K562 (cell line): ENCODE measurements around the gene PDZRN4. TPM values are rescaled to one million over a fixed set of nuclear protein-coding genes. Genes with fewer than 3 reads are reported as not detected.

Experiments used
- ATAC-seq: fragments of 200-7000 bp; cut with Tn5 transposase; 3 replicates; pipeline ENCODE4 v1.9.1; 2020; ENCODE audit warnings: moderate library complexity
- BruUV-seq: library from RNA; stranded (reverse); fragments of 400-500 nt; replicated peaks from 2 replicates; lab custom pipeline; 2021; lab: Mats Ljungman, UMichigan
- CTCF ChIA-PET: fragments of 300-600 bp; formaldehyde crosslinking; extraction: SDS; loops from one replicate; lab custom pipeline; 2021; ENCODE audit warnings: low intra/inter-chr PET ratio; lab: Yijun Ruan, JAX
- POLR2A ChIA-PET: fragments of 300-600, 350-650 bp; sonication (Branson Sonifier 250); formaldehyde crosslinking; extraction: SDS; loops from one replicate; lab custom pipeline; 2021; ENCODE audit warnings: antibody characterized with exemption, inconsistent platforms; lab: Yijun Ruan, JAX
- DNase-seq, 4 experiments: peaks; one replicate each; pipeline versions ENCODE4 v3.0.0 to v3.0.0-alpha.2; 2011 to 2018; ENCODE audit warnings: low spot score in 3 of 4, mixed read lengths in 3 of 4; ENCODE audit errors: extremely low read depth in 1 of 4
- FAIRE-seq: peaks from 2 replicates; lab custom pipeline; 2011; peaks lifted over from hg19 to GRCh38; lab: Jason Lieb, UNC
- H2AFZ ChIP-seq: 2 replicates; pipeline ENCODE4 v1.6.0; 2011; ENCODE audit warnings: low read depth, low read length, control low read depth, inconsistent platforms
- H3K27ac ChIP-seq: fragments of 200-600 bp; 3 replicates; pipeline ENCODE4 v1.8.0; 2011; ENCODE audit warnings: low read depth, mild to moderate bottlenecking, control low read depth, inconsistent platforms, low read length, moderate library complexity, mixed read lengths; ENCODE audit errors: extremely low read depth
- H3K27me3 ChIP-seq, 2 experiments: fragments of 300-600 bp in 1 of 2; 2 replicates in 1 of 2; 3 replicates in 1 of 2; pipeline versions ENCODE4 v1.6.0 to v1.8.0; 2011; ENCODE audit warnings: inconsistent platforms in 2 of 2, low read length in 2 of 2, mild to moderate bottlenecking in 1 of 2, mixed read lengths in 1 of 2, moderate library complexity in 1 of 2; ENCODE audit not compliant: control insufficient read depth in 2 of 2, insufficient read depth in 2 of 2
- H3K36me3 ChIP-seq: fragments of 300-600 bp; 3 replicates; pipeline ENCODE4 v1.8.0; 2011; ENCODE audit warnings: mild to moderate bottlenecking, low read length, inconsistent platforms; ENCODE audit not compliant: control insufficient read depth, insufficient read depth
- H3K4me1 ChIP-seq, 2 experiments: fragments of 200-600 bp in 1 of 2; replicated peaks in 1 of 2; 2 replicates in 1 of 2; 3 replicates in 1 of 2; pipeline versions ENCODE4 v1.5.1 to v1.8.0; 2011; ENCODE audit warnings: inconsistent platforms in 2 of 2, low read length in 2 of 2, mild to moderate bottlenecking in 1 of 2, mixed read lengths in 1 of 2, moderate library complexity in 1 of 2; ENCODE audit not compliant: control insufficient read depth in 2 of 2, insufficient read depth in 2 of 2
- H3K4me2 ChIP-seq: 2 replicates; pipeline ENCODE4 v1.6.1; 2011; ENCODE audit warnings: low read length, control low read depth, inconsistent platforms, mixed read lengths; ENCODE audit not compliant: insufficient read depth
- H3K4me3 ChIP-seq: fragments of 200-600 bp; sonication (generic), shearing (Covaris generic); 2 replicates; pipeline ENCODE4 v1.5.1; 2016; ENCODE audit warnings: control low read depth, inconsistent platforms
- H3K79me2 ChIP-seq: fragments of 200-600 bp; 3 replicates; pipeline ENCODE4 v1.8.0; 2011; ENCODE audit warnings: low read length, inconsistent platforms; ENCODE audit not compliant: control insufficient read depth, insufficient read depth
- H3K9ac ChIP-seq, 2 experiments: 2 replicates each; pipeline versions ENCODE4 v1.6.0 to v1.6.1; 2011; ENCODE audit warnings: low read depth in 2 of 2, low read length in 2 of 2, control low read depth in 1 of 2, inconsistent platforms in 1 of 2, mild to moderate bottlenecking in 1 of 2, mixed read lengths in 1 of 2; ENCODE audit not compliant: insufficient read depth in 1 of 2
- H3K9me1 ChIP-seq: one replicate; pipeline ENCODE4 v1.6.0; 2011; ENCODE audit warnings: inconsistent platforms, mild to moderate bottlenecking, low read length, moderate library complexity; ENCODE audit not compliant: control insufficient read depth, insufficient read depth
- H3K9me3 ChIP-seq: replicated peaks from 2 replicates; pipeline ENCODE4 v1.5.1; 2011; ENCODE audit warnings: low read depth, low read length, inconsistent platforms; ENCODE audit not compliant: control insufficient read depth, insufficient read depth
- H4K20me1 ChIP-seq: replicated peaks from 2 replicates; pipeline ENCODE4 v1.6.1; 2011; ENCODE audit warnings: low read length, inconsistent platforms, mixed read lengths; ENCODE audit not compliant: control insufficient read depth, insufficient read depth
- EWSR1 ChIP-seq: fragments of 450-650 bp; IDR thresholded peaks from 2 replicates; pipeline ENCODE4 v1.6.1; 2018; ENCODE audit warnings: borderline replicate concordance, mild to moderate bottlenecking, low read depth, moderate library complexity; ENCODE audit not compliant: partially characterized antibody
- HLTF ChIP-seq: fragments of 450-650 bp; IDR thresholded peaks from 2 replicates; pipeline ENCODE4 v1.6.1; 2016
- KLF1 ChIP-seq: fragments of 450-650 bp; IDR thresholded peaks from 2 replicates; pipeline ENCODE4 v1.6.1; 2016; ENCODE audit warnings: missing genetic modification characterization, missing compliant biosample characterization
- NCOA6 ChIP-seq: fragments of 450-650 bp; IDR thresholded peaks from 2 replicates; pipeline ENCODE4 v1.6.1; 2017; ENCODE audit warnings: mild to moderate bottlenecking
- RB1 ChIP-seq: fragments of 450-650 bp; IDR thresholded peaks from 2 replicates; pipeline ENCODE4 v1.6.1; 2017; ENCODE audit warnings: low read depth, mild to moderate bottlenecking
- SMAD2 ChIP-seq: fragments of 150-350 bp; IDR thresholded peaks from 2 replicates; pipeline ENCODE4 v1.6.1; 2014; ENCODE audit warnings: low read depth, mild to moderate bottlenecking, low read length
- ZNF586 ChIP-seq: fragments of 450-650 bp; formaldehyde crosslinking; conservative IDR thresholded peaks from 2 replicates; pipeline ENCODE4 v1.4.0; 2020; ENCODE audit warnings: mild to moderate bottlenecking, moderate library complexity
- ZNF77 ChIP-seq: fragments of 250-450 bp; sonication (Bioruptor Pico); IDR thresholded peaks from 2 replicates; pipeline ENCODE4 v1.5.0; 2020
- ZZZ3 ChIP-seq: fragments of 450-650 bp; IDR thresholded peaks from 2 replicates; pipeline ENCODE4 v1.6.1; 2016; ENCODE audit warnings: antibody characterized with exemption, mild to moderate bottlenecking, moderate library complexity
- WGBS: fragments of 100-300 bp; shearing (Covaris generic); methylation state at CpG from one replicate; pipeline ENCODE4 v1.1.6; 2016; ENCODE audit warnings: low coverage, mixed read lengths; ENCODE audit not compliant: insufficient coverage; ENCODE audit errors: missing lambda C conversion rate; 5-methylcytosine and 5-hydroxymethylcytosine counted together
- in situ Hi-C: fragments of 300-500 bp; cut with MboI; formaldehyde crosslinking; loops from 4 replicates; pipeline ENCODE4 v1.15.0; 2018; ENCODE audit warnings: inconsistent platforms, mixed read lengths
- intact Hi-C: fragments of 100-400 bp; cut with micrococcal nuclease; formaldehyde crosslinking; loops from 2 replicates; pipeline ENCODE4 v1.14.2; 2022
- polyA plus RNA-seq, 8 experiments: library from polyadenylated mRNA; depleted of rRNA in 4 of 8; stranded (reverse) in 5 of 8; unstranded in 3 of 8; fragments of >200 nt; fragmentation: Nextera tagmentation in 2 of 8; fragmentation: Illumina TruSeq in 1 of 8; extraction: Ambion mirVana in 2 of 8; extraction: Trizol in 1 of 8; gene quantifications; 2 replicates each; pipeline versions ENCODE4 v1.2.1 to v1.2.3, GENCODE V29; 2011 to 2014; ENCODE audit warnings: inconsistent platforms in 1 of 8, missing spikeins in 1 of 8
- total RNA-seq, 7 experiments: library from RNA; depleted of rRNA in 6 of 7; stranded (reverse); fragments of >200 nt in 6 of 7; fragmentation: Illumina TruSeq in 2 of 7; extraction: Trizol in 2 of 7; gene quantifications; 2 replicates each; pipeline versions ENCODE4 v1.2.1 to v1.2.3, GENCODE V29; 2011 to 2021; ENCODE audit warnings: low replicate concordance in 1 of 7
- TF ChIP-seq, protein P1 (sequence below): conservative IDR thresholded peaks from 2 replicates; pipeline ENCODE4 v1.6.1; 2011; ENCODE audit warnings: low read depth, mild to moderate bottlenecking, low read length; ENCODE audit not compliant: control insufficient read depth
- TF ChIP-seq, protein P2 (sequence below): sonication (generic); formaldehyde crosslinking; IDR thresholded peaks from 2 replicates; pipeline ENCODE4 v1.9.0; 2022; ENCODE audit warnings: mild to moderate bottlenecking, missing genetic modification reagents
- TF ChIP-seq, protein P3 (sequence below): fragments of 450-650 bp; IDR thresholded peaks from 2 replicates; pipeline ENCODE4 v1.6.1; 2017; ENCODE audit warnings: antibody characterized with exemption, mild to moderate bottlenecking

PDZRN4 gene
- total and polyA plus RNA-seq, 9 of the 15 experiments (the other 6 are each of a cell fraction or from before 2014, with no cell fraction given) = not detected

DNA sequence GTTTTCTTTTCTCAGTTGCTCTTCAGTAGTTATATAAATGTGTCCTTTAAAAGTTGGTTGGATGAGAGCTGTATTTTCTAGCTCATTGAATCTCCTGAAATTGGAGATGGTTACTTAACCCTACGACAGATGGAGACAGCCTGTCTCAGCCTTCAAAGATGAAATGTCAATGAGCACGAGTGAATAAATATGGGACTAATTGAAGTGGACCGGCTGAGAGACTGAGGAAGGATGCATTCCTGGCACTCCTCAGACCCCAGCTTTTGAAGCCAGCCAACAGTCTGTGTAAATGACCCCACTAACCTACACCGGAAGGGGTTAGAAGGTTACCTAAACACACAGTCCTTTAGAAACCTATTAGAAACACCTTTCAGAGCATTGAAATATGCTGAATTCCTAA, 46.6 kb downstream of the PDZRN4 start:
- no peaks in the 10 kb centered on the region for H4K20me1 ChIP-seq
- DNase-seq (no peak), FAIRE-seq (no peak), ATAC-seq (no peak)
- H2AFZ ChIP-seq = no peak overlapping the region
- H3K9me1 ChIP-seq = no peaks in the 10 kb centered on the region
- no peaks in the 10 kb centered on the region for H3K4me1 ChIP-seq
- intact Hi-C loops = no loop called here
- no peak overlapping the region for H3K4me3 ChIP-seq
- H3K9me3 ChIP-seq = 0 out of 2 replicates have a peak, but pooled peaks cover 1% of the 10 kb centered on the region
- no peak overlapping the region for H3K27ac ChIP-seq
- no peak overlapping the region for H3K4me2 ChIP-seq
- BruUV-seq = no TSS peak
- POLR2A ChIA-PET = no interaction called here
- in situ Hi-C loops = no loop called here
- H3K9ac ChIP-seq = no peak overlapping the region
- H3K79me2 ChIP-seq = no peaks in the 10 kb centered on the region
- H3K36me3 ChIP-seq = no peaks in the 10 kb centered on the region
- 2% methylated on average over 4 of the region's 4 CpGs for WGBS
- no peaks in the 10 kb centered on the region for H3K27me3 ChIP-seq
- TF ChIP-seq KLF1 (tag) (no peak), ZNF586 (CRISPR knock-in tag) (no peak), HLTF (no peak), ZZZ3 (no peak), ZNF77 (no peak)
- TF ChIP-seq, protein P1, sequence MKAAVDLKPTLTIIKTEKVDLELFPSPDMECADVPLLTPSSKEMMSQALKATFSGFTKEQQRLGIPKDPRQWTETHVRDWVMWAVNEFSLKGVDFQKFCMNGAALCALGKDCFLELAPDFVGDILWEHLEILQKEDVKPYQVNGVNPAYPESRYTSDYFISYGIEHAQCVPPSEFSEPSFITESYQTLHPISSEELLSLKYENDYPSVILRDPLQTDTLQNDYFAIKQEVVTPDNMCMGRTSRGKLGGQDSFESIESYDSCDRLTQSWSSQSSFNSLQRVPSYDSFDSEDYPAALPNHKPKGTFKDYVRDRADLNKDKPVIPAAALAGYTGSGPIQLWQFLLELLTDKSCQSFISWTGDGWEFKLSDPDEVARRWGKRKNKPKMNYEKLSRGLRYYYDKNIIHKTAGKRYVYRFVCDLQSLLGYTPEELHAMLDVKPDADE = no peak
- CTCF ChIA-PET = no interaction called here

DNA sequence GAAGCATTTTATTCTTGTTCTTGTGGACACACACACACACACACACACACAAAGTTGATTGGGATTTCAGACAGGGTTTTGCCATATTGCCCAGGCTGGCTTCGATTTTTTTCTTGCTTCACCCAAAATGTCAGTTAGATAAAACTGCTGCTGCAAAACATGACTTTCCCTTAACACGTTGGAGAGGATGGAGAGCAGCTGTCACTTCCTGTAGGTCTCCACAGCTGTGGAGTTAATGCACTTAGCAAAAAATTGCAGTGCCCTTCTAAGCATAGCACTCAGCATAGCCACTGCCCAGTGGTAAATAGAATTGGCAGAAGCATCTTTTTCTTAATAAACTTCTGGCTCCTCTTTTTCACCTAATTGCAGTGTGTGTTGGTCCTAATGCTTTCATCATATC, 54.5 kb downstream of the PDZRN4 start:
- H3K36me3 ChIP-seq = no peaks in the 10 kb centered on the region
- POLR2A ChIA-PET = no interaction called here
- BruUV-seq = no TSS peak
- no peak overlapping the region for H3K27ac ChIP-seq
- no peaks in the 10 kb centered on the region for H3K4me1 ChIP-seq
- FAIRE-seq (no peak), ATAC-seq (no peak), DNase-seq (no peak)
- no peaks in the 10 kb centered on the region for H4K20me1 ChIP-seq
- no peak overlapping the region for H3K4me2 ChIP-seq
- CTCF ChIA-PET = no interaction called here
- no peak overlapping the region for H3K9ac ChIP-seq
- no peaks in the 10 kb centered on the region for H3K9me1 ChIP-seq
- intact Hi-C loops (no loop called here), in situ Hi-C loops (no loop called here)
- no peaks in the 10 kb centered on the region for H3K27me3 ChIP-seq
- no peak overlapping the region for H2AFZ ChIP-seq
- no peak overlapping the region for H3K4me3 ChIP-seq
- 0% methylated on average over 2 of the region's 2 CpGs for WGBS
- H3K79me2 ChIP-seq = no peaks in the 10 kb centered on the region
- H3K9me3 ChIP-seq = 0 out of 2 replicates have a peak, but pooled peaks cover 1% of the 10 kb centered on the region
- TF ChIP-seq, protein P2, sequence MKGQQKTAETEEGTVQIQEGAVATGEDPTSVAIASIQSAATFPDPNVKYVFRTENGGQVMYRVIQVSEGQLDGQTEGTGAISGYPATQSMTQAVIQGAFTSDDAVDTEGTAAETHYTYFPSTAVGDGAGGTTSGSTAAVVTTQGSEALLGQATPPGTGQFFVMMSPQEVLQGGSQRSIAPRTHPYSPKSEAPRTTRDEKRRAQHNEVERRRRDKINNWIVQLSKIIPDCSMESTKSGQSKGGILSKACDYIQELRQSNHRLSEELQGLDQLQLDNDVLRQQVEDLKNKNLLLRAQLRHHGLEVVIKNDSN (CRISPR knock-in tag) = no peak
- no peak for TF ChIP-seq RB1
- TF ChIP-seq, protein P3, sequence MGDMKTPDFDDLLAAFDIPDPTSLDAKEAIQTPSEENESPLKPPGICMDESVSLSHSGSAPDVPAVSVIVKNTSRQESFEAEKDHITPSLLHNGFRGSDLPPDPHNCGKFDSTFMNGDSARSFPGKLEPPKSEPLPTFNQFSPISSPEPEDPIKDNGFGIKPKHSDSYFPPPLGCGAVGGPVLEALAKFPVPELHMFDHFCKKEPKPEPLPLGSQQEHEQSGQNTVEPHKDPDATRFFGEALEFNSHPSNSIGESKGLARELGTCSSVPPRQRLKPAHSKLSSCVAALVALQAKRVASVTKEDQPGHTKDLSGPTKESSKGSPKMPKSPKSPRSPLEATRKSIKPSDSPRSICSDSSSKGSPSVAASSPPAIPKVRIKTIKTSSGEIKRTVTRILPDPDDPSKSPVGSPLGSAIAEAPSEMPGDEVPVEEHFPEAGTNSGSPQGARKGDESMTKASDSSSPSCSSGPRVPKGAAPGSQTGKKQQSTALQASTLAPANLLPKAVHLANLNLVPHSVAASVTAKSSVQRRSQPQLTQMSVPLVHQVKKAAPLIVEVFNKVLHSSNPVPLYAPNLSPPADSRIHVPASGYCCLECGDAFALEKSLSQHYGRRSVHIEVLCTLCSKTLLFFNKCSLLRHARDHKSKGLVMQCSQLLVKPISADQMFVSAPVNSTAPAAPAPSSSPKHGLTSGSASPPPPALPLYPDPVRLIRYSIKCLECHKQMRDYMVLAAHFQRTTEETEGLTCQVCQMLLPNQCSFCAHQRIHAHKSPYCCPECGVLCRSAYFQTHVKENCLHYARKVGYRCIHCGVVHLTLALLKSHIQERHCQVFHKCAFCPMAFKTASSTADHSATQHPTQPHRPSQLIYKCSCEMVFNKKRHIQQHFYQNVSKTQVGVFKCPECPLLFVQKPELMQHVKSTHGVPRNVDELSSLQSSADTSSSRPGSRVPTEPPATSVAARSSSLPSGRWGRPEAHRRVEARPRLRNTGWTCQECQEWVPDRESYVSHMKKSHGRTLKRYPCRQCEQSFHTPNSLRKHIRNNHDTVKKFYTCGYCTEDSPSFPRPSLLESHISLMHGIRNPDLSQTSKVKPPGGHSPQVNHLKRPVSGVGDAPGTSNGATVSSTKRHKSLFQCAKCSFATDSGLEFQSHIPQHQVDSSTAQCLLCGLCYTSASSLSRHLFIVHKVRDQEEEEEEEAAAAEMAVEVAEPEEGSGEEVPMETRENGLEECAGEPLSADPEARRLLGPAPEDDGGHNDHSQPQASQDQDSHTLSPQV = no peak
- TF ChIP-seq NCOA6 = no peak
- TF ChIP-seq EWSR1 = no peak
- no peak for TF ChIP-seq SMAD2
